GM12872 (cell line): Measurements from ENCODE around the gene CD164L2.

Experiments used
- TF ChIP-seq, protein P1 (sequence below): IDR thresholded peaks from 3 replicates; pipeline ENCODE4 v1.5.1; 2011; ENCODE audit warnings: low read depth, mild to moderate bottlenecking, low read length, moderate library complexity; ENCODE audit not compliant: insufficient read depth

The CD164L2 gene

GRCh38 chr1:27342778-27343638 is 40.1 kb downstream of the CD164L2 start:
- TF ChIP-seq, protein P1, sequence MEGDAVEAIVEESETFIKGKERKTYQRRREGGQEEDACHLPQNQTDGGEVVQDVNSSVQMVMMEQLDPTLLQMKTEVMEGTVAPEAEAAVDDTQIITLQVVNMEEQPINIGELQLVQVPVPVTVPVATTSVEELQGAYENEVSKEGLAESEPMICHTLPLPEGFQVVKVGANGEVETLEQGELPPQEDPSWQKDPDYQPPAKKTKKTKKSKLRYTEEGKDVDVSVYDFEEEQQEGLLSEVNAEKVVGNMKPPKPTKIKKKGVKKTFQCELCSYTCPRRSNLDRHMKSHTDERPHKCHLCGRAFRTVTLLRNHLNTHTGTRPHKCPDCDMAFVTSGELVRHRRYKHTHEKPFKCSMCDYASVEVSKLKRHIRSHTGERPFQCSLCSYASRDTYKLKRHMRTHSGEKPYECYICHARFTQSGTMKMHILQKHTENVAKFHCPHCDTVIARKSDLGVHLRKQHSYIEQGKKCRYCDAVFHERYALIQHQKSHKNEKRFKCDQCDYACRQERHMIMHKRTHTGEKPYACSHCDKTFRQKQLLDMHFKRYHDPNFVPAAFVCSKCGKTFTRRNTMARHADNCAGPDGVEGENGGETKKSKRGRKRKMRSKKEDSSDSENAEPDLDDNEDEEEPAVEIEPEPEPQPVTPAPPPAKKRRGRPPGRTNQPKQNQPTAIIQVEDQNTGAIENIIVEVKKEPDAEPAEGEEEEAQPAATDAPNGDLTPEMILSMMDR: no peak

DNA sequence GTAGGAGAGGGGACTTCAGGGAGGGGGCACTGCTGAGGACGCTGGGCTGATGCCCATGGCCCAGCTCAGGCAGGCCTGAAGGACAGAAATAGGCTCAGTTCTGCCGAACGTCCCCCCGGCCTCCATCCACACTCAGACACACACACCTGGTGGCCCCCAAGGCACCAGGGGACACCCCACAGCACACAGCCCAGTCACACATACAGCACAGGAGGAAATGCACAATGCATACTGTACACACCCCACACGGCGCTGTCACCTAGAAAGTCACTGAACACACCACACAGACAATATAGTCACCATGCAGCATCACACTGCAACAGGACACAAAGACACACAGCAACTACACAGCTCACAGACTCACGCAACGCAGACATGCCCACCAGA is 40.7 kb downstream of the CD164L2 start:
- TF ChIP-seq, protein P1: no peak

- TF ChIP-seq, protein P1: no peak
Observed at GRCh38 chr1:27341525-27342252, 41.4 kb downstream of the CD164L2 start, which contains the start of gene SYTL1. Gene SYTL1, plus strand, starts transcription at chr1:27342022. Its CDS starts 3,313 bp downstream, at chr1:27345335.

DNA sequence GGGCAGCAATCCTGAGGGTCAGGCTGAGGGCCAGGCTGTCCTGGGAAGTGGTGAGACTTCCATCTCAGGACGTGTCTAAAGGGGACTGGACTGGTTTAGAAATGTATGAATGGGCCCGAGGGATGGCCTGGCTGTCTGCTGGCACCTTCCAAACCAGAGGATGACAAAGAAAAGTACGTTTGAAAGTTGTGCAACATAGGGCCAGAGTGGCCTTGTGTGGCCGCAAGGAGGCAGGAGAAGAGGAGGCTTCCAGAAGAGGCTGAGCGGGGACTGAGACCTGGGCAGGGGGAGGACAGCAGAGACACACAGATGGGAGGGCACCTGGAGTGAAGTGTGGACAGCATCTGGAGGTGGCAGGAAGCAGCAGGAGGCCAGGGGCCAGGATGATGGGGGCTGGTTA is 43.9 kb downstream of the CD164L2 start:
- TF ChIP-seq, protein P1: no peak

DNA sequence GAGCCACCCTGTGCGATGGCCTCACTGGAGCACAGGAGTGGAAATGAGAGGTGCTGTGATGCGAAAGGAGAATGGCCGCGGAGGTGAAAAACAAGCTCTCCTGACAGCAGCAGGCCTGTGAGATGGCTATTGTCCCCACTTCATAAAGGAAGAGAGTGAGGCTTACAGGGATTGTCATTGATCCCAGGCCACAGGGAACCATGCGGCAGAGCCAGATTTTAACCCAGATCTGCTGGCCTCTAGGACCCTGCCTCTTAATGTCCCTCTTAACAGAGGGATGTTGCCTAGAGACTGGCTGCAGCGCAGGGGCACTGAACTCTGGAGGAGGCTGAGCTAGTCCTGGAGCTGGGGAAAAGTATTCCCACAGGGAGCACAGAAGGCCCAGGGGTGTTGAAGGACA is 44.4 kb downstream of the CD164L2 start:
- TF ChIP-seq, protein P1: no peak

- TF ChIP-seq, protein P1: no peak
Observed at GRCh38 chr1:27336756-27337155, 46.4 kb downstream of the CD164L2 start.

DNA sequence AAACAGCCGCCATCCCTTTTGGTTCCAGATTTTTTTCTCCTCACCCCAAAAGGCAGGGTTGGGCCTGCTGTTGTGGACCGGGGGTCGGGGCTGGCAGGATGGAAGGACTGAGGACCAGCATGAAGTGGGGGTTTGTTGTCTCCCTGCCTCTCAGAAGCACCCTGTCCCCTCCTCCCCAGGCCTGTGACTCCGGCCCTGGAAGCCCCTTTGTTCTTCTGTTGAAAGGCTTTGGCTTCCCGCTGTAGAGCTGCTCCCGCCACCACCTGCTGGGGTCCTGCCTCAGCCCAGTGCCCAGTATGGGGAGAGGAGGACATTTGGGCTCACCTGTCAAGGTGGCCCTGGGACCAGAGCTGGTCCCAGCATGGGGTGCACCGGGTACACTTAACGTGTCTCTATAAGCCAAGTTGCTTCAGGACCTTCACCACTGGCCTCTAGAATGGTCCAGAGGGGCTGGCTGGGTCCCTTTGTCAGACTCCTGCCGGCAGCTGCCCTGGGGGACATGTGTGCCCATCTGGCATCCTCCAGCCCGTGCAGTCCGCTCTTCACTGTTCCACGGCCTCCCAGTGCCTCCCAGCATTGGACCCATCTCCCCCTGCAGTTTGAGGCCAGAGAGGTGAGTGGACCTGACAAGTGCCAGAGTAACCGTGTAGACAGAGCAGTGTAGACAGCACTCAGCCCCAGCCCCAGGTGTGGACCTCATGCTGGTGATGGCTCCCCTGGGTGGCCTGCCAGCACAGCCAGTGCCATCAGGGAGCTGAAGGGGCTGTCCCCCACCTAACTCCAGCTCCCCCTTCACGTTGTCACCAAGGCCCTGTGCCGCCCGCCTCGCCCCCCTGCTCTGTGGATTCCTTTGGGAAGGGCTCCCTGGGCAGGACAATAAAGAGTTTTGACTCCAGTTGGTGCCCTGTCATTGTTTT is 47.4 kb downstream of the CD164L2 start:
- TF ChIP-seq, protein P1: no peak
